LNCaP clone FGC (cell line): ENCODE results near the gene PLA2R1.
"Not testable (repeated sequence)": the region's sequence is repeated elsewhere in the genome, so short reads cannot be mapped to it uniquely, and the experiment has no call there.

Source experiments
- DNase-seq: peaks from one replicate; pipeline ENCODE4 v3.0.0-alpha.2; 2011; ENCODE audit warnings: low read depth
- H3K4me3 ChIP-seq: 2 replicates; pipeline ENCODE4 v1.5.1; 2011; ENCODE audit warnings: mild to moderate bottlenecking, low read depth, low read length, control low read depth
- TF ChIP-seq, protein P1 (sequence below): IDR thresholded peaks from 2 replicates; pipeline ENCODE4 v1.5.1; 2012; ENCODE audit warnings: mild to moderate bottlenecking; ENCODE audit not compliant: control insufficient read depth, insufficient read depth; ENCODE audit errors: extremely low read depth

The PLA2R1 gene

GRCh38 chr2:160044728-160045127 lies 17.7 kb downstream of the PLA2R1 start:
- no peak for DNase-seq
- TF ChIP-seq, protein P1, sequence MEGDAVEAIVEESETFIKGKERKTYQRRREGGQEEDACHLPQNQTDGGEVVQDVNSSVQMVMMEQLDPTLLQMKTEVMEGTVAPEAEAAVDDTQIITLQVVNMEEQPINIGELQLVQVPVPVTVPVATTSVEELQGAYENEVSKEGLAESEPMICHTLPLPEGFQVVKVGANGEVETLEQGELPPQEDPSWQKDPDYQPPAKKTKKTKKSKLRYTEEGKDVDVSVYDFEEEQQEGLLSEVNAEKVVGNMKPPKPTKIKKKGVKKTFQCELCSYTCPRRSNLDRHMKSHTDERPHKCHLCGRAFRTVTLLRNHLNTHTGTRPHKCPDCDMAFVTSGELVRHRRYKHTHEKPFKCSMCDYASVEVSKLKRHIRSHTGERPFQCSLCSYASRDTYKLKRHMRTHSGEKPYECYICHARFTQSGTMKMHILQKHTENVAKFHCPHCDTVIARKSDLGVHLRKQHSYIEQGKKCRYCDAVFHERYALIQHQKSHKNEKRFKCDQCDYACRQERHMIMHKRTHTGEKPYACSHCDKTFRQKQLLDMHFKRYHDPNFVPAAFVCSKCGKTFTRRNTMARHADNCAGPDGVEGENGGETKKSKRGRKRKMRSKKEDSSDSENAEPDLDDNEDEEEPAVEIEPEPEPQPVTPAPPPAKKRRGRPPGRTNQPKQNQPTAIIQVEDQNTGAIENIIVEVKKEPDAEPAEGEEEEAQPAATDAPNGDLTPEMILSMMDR: no peak
- no peak overlapping the region for H3K4me3 ChIP-seq

DNA sequence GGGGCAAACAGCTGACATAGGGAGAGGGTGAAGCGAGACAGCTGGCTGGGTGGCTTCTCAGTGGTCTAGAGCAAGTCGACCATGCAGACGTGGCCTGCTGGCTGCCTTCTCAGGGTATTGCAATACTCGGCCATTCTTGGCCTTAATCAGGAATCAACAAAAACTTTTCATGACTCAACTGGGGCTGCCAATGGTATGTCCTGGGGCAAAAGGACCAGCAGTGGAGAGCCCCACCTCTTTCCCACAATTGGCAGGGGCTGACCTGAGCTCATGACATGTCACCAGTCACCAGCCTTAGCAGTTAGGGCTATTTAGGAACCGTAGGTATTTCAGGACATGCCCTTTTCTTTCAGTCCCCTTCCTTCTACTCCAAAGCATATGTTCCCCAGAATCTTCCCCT lies 19.1 kb downstream of the PLA2R1 start:
- DNase-seq: no peak
- TF ChIP-seq, protein P1: no peak
- H3K4me3 ChIP-seq: no peak overlapping the region

GRCh38 chr2:160042054-160042453 lies 20.4 kb downstream of the PLA2R1 start:
- TF ChIP-seq, protein P1: no peak
- no peak for DNase-seq
- H3K4me3 ChIP-seq: no peak overlapping the region

DNA sequence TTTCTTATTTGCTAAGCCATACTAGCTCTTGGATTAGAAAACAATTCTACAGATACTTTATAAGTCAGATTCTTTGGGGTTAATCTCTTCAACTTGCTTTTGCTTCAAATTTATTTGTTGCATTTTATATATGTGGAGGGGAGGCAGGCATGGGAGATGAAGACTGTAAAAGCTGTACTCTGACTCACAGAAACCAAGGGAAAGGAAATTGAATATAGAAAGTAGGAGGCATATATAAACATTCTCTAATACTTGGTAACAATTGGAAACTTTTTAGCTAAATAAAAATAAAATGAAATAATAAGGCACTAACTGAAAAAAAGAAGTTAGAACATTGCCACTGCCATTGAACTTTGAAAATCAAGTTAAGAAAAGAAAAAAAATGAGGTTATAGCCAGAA lies 21.3 kb downstream of the PLA2R1 start:
- TF ChIP-seq, protein P1: no peak
- no peak for DNase-seq
- no peak overlapping the region for H3K4me3 ChIP-seq

DNA sequence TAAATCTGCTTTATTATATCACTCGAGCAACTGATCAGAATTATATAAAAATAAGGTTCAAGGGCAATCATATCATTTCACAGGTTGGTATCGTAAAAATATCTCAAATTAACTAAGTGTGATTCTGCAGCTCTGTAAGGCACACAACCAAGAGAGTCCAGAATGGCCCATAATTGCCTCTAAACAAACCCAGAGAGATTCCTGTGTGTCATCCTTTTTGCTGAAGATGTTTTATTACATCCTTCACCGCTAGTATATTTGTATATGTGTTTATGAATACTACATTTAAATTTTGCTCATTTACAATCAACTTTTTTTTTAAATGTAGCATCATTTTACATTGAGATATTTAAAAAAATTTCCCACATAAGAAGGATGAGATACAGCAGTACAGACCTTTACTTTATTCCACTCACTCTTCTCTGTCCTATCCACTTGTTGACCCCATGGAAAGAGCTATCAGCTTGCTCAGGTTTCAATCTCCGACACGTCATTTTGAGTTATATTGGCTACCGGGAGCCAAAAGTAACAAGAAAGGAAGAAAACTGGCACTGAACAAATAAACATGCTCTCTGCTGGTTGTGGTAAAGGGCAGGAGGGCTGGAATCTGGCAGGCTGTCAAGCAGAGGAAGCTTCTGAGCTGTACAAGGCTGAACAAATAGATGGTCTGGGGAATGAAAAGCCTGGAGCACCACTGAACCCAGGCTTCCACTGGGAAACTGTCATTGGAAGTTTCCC lies 23.1 kb downstream of the PLA2R1 start:
- TF ChIP-seq, protein P1: no peak
- no peak overlapping the region for H3K4me3 ChIP-seq
- peak; percentile 27 for DNase-seq

DNA sequence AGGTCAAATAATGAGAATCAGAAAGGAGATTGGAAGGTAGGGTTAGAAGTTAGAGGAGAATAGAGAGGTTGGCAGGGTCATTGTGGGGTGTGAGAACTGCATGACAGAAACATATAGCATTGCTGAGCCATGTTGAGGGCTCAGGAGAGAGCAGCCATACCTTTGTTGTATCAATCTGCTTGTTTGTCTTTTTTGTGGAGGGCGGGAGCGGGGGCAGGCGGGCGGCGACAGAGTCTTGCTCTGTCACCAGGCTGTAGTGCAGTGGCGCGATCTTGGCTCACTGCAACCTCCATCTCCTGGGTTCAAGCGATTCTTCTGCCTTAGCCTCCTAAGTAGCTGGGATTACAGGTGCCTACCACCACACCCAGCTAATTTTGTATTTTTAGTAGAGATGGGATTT lies 23.8 kb downstream of the PLA2R1 start:
- H3K4me3 ChIP-seq, DNase-seq: not testable (repeated sequence)

GRCh38 chr2:160036736-160037135 lies 25.7 kb downstream of the PLA2R1 start:
- TF ChIP-seq, protein P1: no peak
- DNase-seq: no peak
- no peak overlapping the region for H3K4me3 ChIP-seq
